Peyer's patch (tissue), 4 donors: ENCODE results near the gene DCC.

Experiments used
- CTCF ChIP-seq, 6 experiments: fragments of 450-650 bp in 4 of 6; fragments of 200-600 bp in 2 of 6; sonication (generic) in 1 of 6; IDR thresholded peaks; one replicate each; pipeline ENCODE4 v1.5.1; 2017 to 2019; ENCODE audit warnings: antibody characterized with exemption in 6 of 6, mild to moderate bottlenecking in 3 of 6, moderate library complexity in 1 of 6
- POLR2A ChIP-seq, 2 donors: fragments of 450-650 bp; IDR thresholded peaks; one replicate each; pipeline ENCODE4 v1.5.1; 2017; ENCODE audit warnings: antibody characterized with exemption in 2 of 2, mild to moderate bottlenecking in 2 of 2, moderate library complexity in 2 of 2

GRCh38 chr18:53490019-53490418 lies 1150.0 kb downstream of the DCC start:
- TF ChIP-seq CTCF (IDR thresholded peaks at IDR 0.05) (no peak), POLR2A (IDR thresholded peaks at IDR 0.05) (no peak)
